NCI-H1417 (cell line): ENCODE measurements around the gene NDUFV2.
A peak's percentile ranks its signal among the peaks of the same experiment; 100 is the strongest.
"Not testable (repeated sequence)": the region's sequence is repeated elsewhere in the genome, so short reads cannot be mapped to it uniquely, and the experiment has no call there.

Source experiments
- DNase-seq, 3 experiments: peaks; one replicate each; lab custom pipeline; 2025; lab: John Stamatoyannopoulos, UW

NDUFV2 gene

GRCh38 chr18:9090578-9090977 lies 11.9 kb upstream of the NDUFV2 start:
- no peak for DNase-seq

GRCh38 chr18:9091066-9091476 lies 11.4 kb upstream of the NDUFV2 start:
- DNase-seq = no peak

- no peak for DNase-seq
Observed at GRCh38 chr18:9092665-9093064, 9.8 kb upstream of the NDUFV2 start.

- not testable (repeated sequence) for DNase-seq
Observed at GRCh38 chr18:9093109-9093508, 9.4 kb upstream of the NDUFV2 start.

GRCh38 chr18:9094307-9095226 lies 7.9 kb upstream of the NDUFV2 start:
- no peak for DNase-seq

- DNase-seq = no peak
Observed at GRCh38 chr18:9095297-9096006, 7.0 kb upstream of the NDUFV2 start.

- no peak for DNase-seq
Observed at GRCh38 chr18:9096007-9096371, 6.5 kb upstream of the NDUFV2 start.

- no peak for DNase-seq
Observed at GRCh38 chr18:9096685-9097084, 5.8 kb upstream of the NDUFV2 start.

- DNase-seq = no peak
Observed at GRCh38 chr18:9097349-9097748, 5.2 kb upstream of the NDUFV2 start.

- DNase-seq = no peak
Observed at GRCh38 chr18:9100796-9101195, 1.7 kb upstream of the NDUFV2 start.

- DNase-seq = peak in 2 of 3 experiments; percentile 58 to 78
Observed at GRCh38 chr18:9101730-9102507, 580 bp upstream of the NDUFV2 start.

GRCh38 chr18:9103376-9103873 lies 926 bp downstream of the NDUFV2 start:
- DNase-seq = peak in 2 of 3 experiments; percentile 33 to 67

GRCh38 chr18:9104244-9104901 lies 1.9 kb downstream of the NDUFV2 start:
- peak in 1 of 3 experiments; percentile 38 for DNase-seq

- no peak for DNase-seq
Observed at GRCh38 chr18:9105420-9105819, 2.9 kb downstream of the NDUFV2 start.

- DNase-seq = no peak
Observed at GRCh38 chr18:9106094-9106493, 3.6 kb downstream of the NDUFV2 start.

GRCh38 chr18:9106800-9107584 lies 4.5 kb downstream of the NDUFV2 start:
- DNase-seq = no peak

- DNase-seq = no peak
Observed at GRCh38 chr18:9108911-9109310, 6.4 kb downstream of the NDUFV2 start.

GRCh38 chr18:9109523-9109922 lies 7.0 kb downstream of the NDUFV2 start:
- DNase-seq = no peak

- no peak for DNase-seq
Observed at GRCh38 chr18:9113468-9114149, 11.1 kb downstream of the NDUFV2 start.

GRCh38 chr18:9115984-9116383 lies 13.5 kb downstream of the NDUFV2 start:
- no peak for DNase-seq
